Activated CD8-positive, alpha-beta T cell treated with anti-CD3 and anti-CD28 coated beads for 36 hours (primary cell): ENCODE measurements around the gene S1PR3. TPM values are rescaled to one million over a fixed set of nuclear protein-coding genes. Genes with fewer than 3 reads are reported as not detected.

Experiments
- ATAC-seq: fragments of 200-7000 bp; cut with Tn5 transposase; one replicate; pipeline ENCODE4 v1.10.0; 2021; ENCODE audit warnings: mild to moderate bottlenecking, moderate library complexity
- CTCF ChIA-PET: fragments of 350-600 bp; sonication (Branson Sonifier 250); formaldehyde crosslinking; loops from one replicate; lab custom pipeline; 2021; ENCODE audit warnings: antibody characterized with exemption; lab: Charles Lee
- POLR2A ChIA-PET: fragments of 350-600 bp; sonication (Branson Sonifier 250); formaldehyde crosslinking; loops from one replicate; lab custom pipeline; 2021; ENCODE audit warnings: antibody characterized with exemption; lab: Charles Lee
- DNase-seq: peaks from one replicate; pipeline ENCODE4 v3.0.0-alpha.2; 2020
- H3K27ac Mint-ChIP-seq: one replicate; pipeline ENCODE4 v1.8.0; 2021; ENCODE audit warnings: mild to moderate bottlenecking, mixed read lengths
- H3K27me3 Mint-ChIP-seq: one replicate; pipeline ENCODE4 v1.8.0; 2021; ENCODE audit warnings: mixed read lengths
- H3K36me3 Mint-ChIP-seq: one replicate; pipeline ENCODE4 v1.8.0; 2021; ENCODE audit warnings: low read depth, mixed read lengths
- H3K4me1 Mint-ChIP-seq: one replicate; pipeline ENCODE4 v1.8.0; 2021; ENCODE audit warnings: low read depth, mixed read lengths
- H3K4me3 Mint-ChIP-seq: one replicate; pipeline ENCODE4 v1.8.0; 2021; ENCODE audit warnings: mild to moderate bottlenecking, moderate library complexity, mixed read lengths
- H3K9me3 Mint-ChIP-seq: one replicate; pipeline ENCODE4 v1.8.0; 2021; ENCODE audit warnings: mixed read lengths
- intact Hi-C: fragments of 100-400 bp; cut with micrococcal nuclease; formaldehyde crosslinking; loops from one replicate; pipeline ENCODE4 v1.10.0; 2022
- total RNA-seq, 2 experiments: library from RNA; stranded (reverse); gene quantifications; one replicate each; pipeline ENCODE4 v1.2.3, GENCODE V29; 2021
- TF ChIP-seq, protein P1 (sequence below): fragments of 200-600 bp; IDR thresholded peaks from one replicate; pipeline ENCODE4 v1.8.0; 2022; ENCODE audit warnings: antibody characterized with exemption, mild to moderate bottlenecking

S1PR3 gene
- total RNA-seq, 2 experiments from 2014 or later: 0.36 to 0.58 TPM

DNA sequence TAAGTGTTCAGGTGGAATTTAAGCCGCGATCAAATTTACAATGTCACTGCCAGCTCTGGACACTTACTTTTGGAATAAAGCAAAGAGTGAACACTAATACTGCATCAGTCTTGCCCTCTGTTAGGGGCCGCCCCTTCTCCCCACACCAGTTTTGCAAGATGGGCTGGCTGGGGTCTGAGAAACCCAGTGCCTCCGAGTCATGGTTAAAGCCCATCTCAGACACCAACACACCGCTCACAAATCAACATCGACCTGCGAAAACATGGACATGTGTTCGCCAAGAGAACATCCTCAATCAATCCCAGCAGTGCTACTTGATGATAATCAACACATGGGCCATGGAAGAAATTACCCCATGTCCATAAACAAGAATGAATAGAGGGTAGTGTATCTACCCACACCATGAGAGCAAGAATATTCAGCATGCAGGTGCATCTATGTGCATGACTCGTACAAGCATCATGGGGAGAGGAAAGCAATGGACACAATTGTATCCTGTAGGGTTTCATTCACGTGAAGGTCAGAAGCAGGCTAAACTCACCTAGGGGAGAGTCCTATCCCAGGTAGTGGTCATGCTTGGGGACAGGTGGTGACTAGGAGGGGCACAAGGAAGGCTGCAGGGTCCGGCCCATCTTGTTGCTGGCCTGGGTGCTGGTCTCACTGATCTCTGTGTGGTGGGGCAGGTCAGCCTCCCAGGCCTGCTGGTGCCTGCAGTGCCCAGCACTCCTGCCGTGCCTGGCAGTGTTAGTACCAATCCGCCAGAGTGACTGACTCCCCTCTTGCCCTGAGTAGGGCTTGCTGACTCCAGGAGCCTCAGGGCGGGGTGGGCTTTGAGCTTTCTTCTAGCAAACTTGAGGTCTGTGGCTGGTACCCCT is 5.0 kb downstream of the S1PR3 start:
- H3K4me3 Mint-ChIP-seq: no peak overlapping the region
- DNase-seq: no peak

GRCh38 chr9:88996921-88997235 is 5.6 kb downstream of the S1PR3 start:
- H3K9me3 Mint-ChIP-seq: no peaks in the 10 kb centered on the region
- no peak overlapping the region for H3K27ac Mint-ChIP-seq
- DNase-seq (no peak), ATAC-seq (no peak)
- ChIA-PET POLR2A (no interaction called here), CTCF (no interaction called here)
- intact Hi-C loops: loop anchor here (10.0 kb wide), 1 partner anchor 162 kb away; no protein-coding TSS in a partner anchor
- TF ChIP-seq, protein P1, sequence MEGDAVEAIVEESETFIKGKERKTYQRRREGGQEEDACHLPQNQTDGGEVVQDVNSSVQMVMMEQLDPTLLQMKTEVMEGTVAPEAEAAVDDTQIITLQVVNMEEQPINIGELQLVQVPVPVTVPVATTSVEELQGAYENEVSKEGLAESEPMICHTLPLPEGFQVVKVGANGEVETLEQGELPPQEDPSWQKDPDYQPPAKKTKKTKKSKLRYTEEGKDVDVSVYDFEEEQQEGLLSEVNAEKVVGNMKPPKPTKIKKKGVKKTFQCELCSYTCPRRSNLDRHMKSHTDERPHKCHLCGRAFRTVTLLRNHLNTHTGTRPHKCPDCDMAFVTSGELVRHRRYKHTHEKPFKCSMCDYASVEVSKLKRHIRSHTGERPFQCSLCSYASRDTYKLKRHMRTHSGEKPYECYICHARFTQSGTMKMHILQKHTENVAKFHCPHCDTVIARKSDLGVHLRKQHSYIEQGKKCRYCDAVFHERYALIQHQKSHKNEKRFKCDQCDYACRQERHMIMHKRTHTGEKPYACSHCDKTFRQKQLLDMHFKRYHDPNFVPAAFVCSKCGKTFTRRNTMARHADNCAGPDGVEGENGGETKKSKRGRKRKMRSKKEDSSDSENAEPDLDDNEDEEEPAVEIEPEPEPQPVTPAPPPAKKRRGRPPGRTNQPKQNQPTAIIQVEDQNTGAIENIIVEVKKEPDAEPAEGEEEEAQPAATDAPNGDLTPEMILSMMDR: no peak
- peaks cover 23% of the 10 kb centered on the region for H3K27me3 Mint-ChIP-seq
- H3K4me1 Mint-ChIP-seq: peaks cover 2% of the 10 kb centered on the region
- H3K36me3 Mint-ChIP-seq: no peaks in the 10 kb centered on the region
- H3K4me3 Mint-ChIP-seq: no peak overlapping the region

More for the DNA sequence above, 5.0 kb downstream of the S1PR3 start:
- no peak overlapping the region for H3K27ac Mint-ChIP-seq
- peaks cover 25% of the 10 kb centered on the region for H3K27me3 Mint-ChIP-seq
- CTCF ChIA-PET: no interaction called here
- no peaks in the 10 kb centered on the region for H3K9me3 Mint-ChIP-seq
- peaks cover 2% of the 10 kb centered on the region for H3K4me1 Mint-ChIP-seq
- intact Hi-C loops: loop anchor here (10.0 kb wide), 1 partner anchor 161 kb away; no protein-coding TSS in a partner anchor
- POLR2A ChIA-PET: no interaction called here
- TF ChIP-seq, protein P1: no peak
- no peak for ATAC-seq
- H3K36me3 Mint-ChIP-seq: no peaks in the 10 kb centered on the region

GRCh38 chr9:88997646-88998045 is 6.4 kb downstream of the S1PR3 start:
- DNase-seq: no peak
- no peaks in the 10 kb centered on the region for H3K36me3 Mint-ChIP-seq
- H3K9me3 Mint-ChIP-seq: no peaks in the 10 kb centered on the region
- no peak overlapping the region for H3K4me3 Mint-ChIP-seq
- POLR2A ChIA-PET: no interaction called here
- TF ChIP-seq, protein P1: no peak
- H3K27me3 Mint-ChIP-seq: peaks cover 23% of the 10 kb centered on the region
- intact Hi-C loops: loop anchor here (10.0 kb wide), 1 partner anchor 163 kb away; no protein-coding TSS in a partner anchor
- no peak for ATAC-seq
- H3K4me1 Mint-ChIP-seq: peaks cover 2% of the 10 kb centered on the region
- H3K27ac Mint-ChIP-seq: no peak overlapping the region
- CTCF ChIA-PET: interaction anchor here (1.3 kb wide), 1 partner anchor 404 kb away, joined by 4 read pairs; no protein-coding TSS in a partner anchor

DNA sequence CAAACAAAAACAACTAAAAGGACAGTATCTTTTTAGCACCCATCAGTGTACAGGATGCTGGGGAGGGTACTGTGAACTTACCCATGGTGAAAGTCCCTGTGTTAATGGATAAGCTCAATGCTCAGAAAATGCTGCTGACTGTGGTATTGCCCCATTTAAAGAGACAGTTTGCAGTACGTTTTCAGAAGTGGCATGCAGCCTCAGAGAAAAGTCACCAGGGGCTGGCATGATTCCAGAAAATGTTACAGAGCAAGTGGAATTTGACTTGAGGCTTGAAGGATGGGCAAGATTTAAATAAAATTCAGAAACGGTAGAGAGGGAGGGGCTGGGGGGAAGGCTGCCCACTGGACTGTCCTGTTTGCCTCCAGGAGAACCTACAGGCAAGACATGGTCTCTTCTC is 7.2 kb downstream of the S1PR3 start:
- POLR2A ChIA-PET: no interaction called here
- H3K27ac Mint-ChIP-seq: no peak overlapping the region
- intact Hi-C loops: loop anchor here (10.0 kb wide), 1 partner anchor 164 kb away; no protein-coding TSS in a partner anchor
- H3K9me3 Mint-ChIP-seq: no peaks in the 10 kb centered on the region
- H3K4me1 Mint-ChIP-seq: peaks cover 2% of the 10 kb centered on the region
- DNase-seq: no peak
- no peaks in the 10 kb centered on the region for H3K36me3 Mint-ChIP-seq
- CTCF ChIA-PET: interaction anchor here (1.3 kb wide), 1 partner anchor 405 kb away, joined by 4 read pairs; no protein-coding TSS in a partner anchor
- ATAC-seq: no peak
- TF ChIP-seq, protein P1: no peak
- H3K4me3 Mint-ChIP-seq: no peak overlapping the region
- peaks cover 18% of the 10 kb centered on the region for H3K27me3 Mint-ChIP-seq

GRCh38 chr9:88998911-88999310 is 7.6 kb downstream of the S1PR3 start:
- intact Hi-C loops: loop anchor here (10.0 kb wide), 1 partner anchor 164 kb away; no protein-coding TSS in a partner anchor
- CTCF ChIA-PET: interaction anchor here (1.3 kb wide), 1 partner anchor 406 kb away, joined by 4 read pairs; no protein-coding TSS in a partner anchor
- H3K9me3 Mint-ChIP-seq: no peaks in the 10 kb centered on the region
- peaks cover 2% of the 10 kb centered on the region for H3K4me1 Mint-ChIP-seq
- ATAC-seq (no peak), DNase-seq (no peak)
- H3K36me3 Mint-ChIP-seq: no peaks in the 10 kb centered on the region
- POLR2A ChIA-PET: no interaction called here
- TF ChIP-seq, protein P1: no peak
- peaks cover 16% of the 10 kb centered on the region for H3K27me3 Mint-ChIP-seq
- H3K4me3 Mint-ChIP-seq: no peak overlapping the region
- H3K27ac Mint-ChIP-seq: no peak overlapping the region
